HCT116 (cell line): ENCODE results near the gene CERT1. TPM values are rescaled to one million over a fixed set of nuclear protein-coding genes. Genes with fewer than 3 reads are reported as not detected.

ENCODE experiments used
- ATAC-seq: fragments of 200-7000 bp; cut with Tn5 transposase; 2 replicates; pipeline ENCODE4 v1.9.1; 2020; ENCODE audit warnings: mild to moderate bottlenecking, moderate library complexity
- BruUV-seq: library from RNA; stranded (reverse); fragments of 400-500 nt; replicated peaks from 2 replicates; lab custom pipeline; 2021; lab: Mats Ljungman, UMichigan
- CTCF ChIA-PET: fragments of 300-600 bp; sonication (Branson Sonifier 250); formaldehyde crosslinking; loops from one replicate; lab custom pipeline; 2021; ENCODE audit warnings: antibody characterized with exemption; lab: Charles Lee
- POLR2A ChIA-PET: fragments of 300-600, 350-600 bp; sonication (Branson Sonifier 250); formaldehyde crosslinking; loops from one replicate; lab custom pipeline; 2021; ENCODE audit warnings: antibody characterized with exemption; lab: Charles Lee
- RAD21 ChIA-PET, 2 experiments: fragments of 300-600 bp; sonication (Branson Sonifier 250); formaldehyde crosslinking; loops; one replicate each; lab custom pipeline; 2023; ENCODE audit warnings: low total read pairs in 2 of 2; ENCODE audit not compliant: uncharacterized antibody in 2 of 2, unreplicated experiment in 2 of 2, low non-redundant PET in 1 of 2; lab: Charles Lee
- DNase-seq: peaks from one replicate; pipeline ENCODE4 v3.0.0-alpha.2; 2010; ENCODE audit warnings: low read depth, low spot score
- H2AFZ ChIP-seq: fragments of 200-600 bp; shearing (Covaris generic), sonication (generic); 2 replicates; pipeline ENCODE4 v1.6.1; 2017; ENCODE audit warnings: low read depth, mixed run types, mixed read lengths, antibody characterized with exemption, low read length; ENCODE audit not compliant: poor library complexity, severe bottlenecking
- H3K27ac ChIP-seq: 2 replicates; pipeline ENCODE4 v1.5.1; 2012; ENCODE audit warnings: low read depth, low read length
- H3K27me3 ChIP-seq: fragments of 200-600 bp; sonication (generic); 2 replicates; pipeline ENCODE4 v1.6.1; 2016; ENCODE audit warnings: mixed run types, low read length, mixed read lengths; ENCODE audit not compliant: insufficient read depth
- H3K36me3 ChIP-seq, 2 experiments: fragments of 200-500 bp in 1 of 2; fragments of 200-600 bp in 1 of 2; sonication (Bioruptor generic) in 1 of 2; sonication (generic) in 1 of 2; 2 replicates each; pipeline versions ENCODE4 v1.5.1 to v1.6.1; 2014 to 2016; ENCODE audit warnings: low read length in 2 of 2, inconsistent platforms in 1 of 2, mixed read lengths in 1 of 2, mixed run types in 1 of 2; ENCODE audit not compliant: insufficient read depth in 2 of 2, control insufficient read depth in 1 of 2
- H3K4me1 ChIP-seq, 2 experiments: fragments of 200-600 bp in 1 of 2; sonication (generic) in 1 of 2; 2 replicates each; pipeline versions ENCODE4 v1.5.1 to v1.6.1; 2012 to 2017; ENCODE audit warnings: low read length in 2 of 2, inconsistent platforms in 1 of 2, mild to moderate bottlenecking in 1 of 2, mixed read lengths in 1 of 2, mixed run types in 1 of 2, moderate library complexity in 1 of 2; ENCODE audit not compliant: insufficient read depth in 2 of 2, control insufficient read depth in 1 of 2
- H3K4me2 ChIP-seq: fragments of 200-600 bp; sonication (generic); 2 replicates; pipeline ENCODE4 v1.6.1; 2017; ENCODE audit warnings: mixed run types, low read length, mixed read lengths
- H3K4me3 ChIP-seq, 2 experiments: fragments of 200-600 bp in 1 of 2; sonication (generic) in 1 of 2; replicated peaks in 1 of 2; 2 replicates each; pipeline ENCODE4 v1.5.1; 2011 to 2016; ENCODE audit warnings: low read length in 2 of 2, control low read depth in 1 of 2, low read depth in 1 of 2, mild to moderate bottlenecking in 1 of 2, mixed read lengths in 1 of 2, mixed run types in 1 of 2
- H3K79me2 ChIP-seq: fragments of 200-600 bp; sonication (generic); 2 replicates; pipeline ENCODE4 v1.6.1; 2017; ENCODE audit warnings: mild to moderate bottlenecking, mixed run types, low read length, moderate library complexity, mixed read lengths; ENCODE audit not compliant: insufficient read depth
- H3K9ac ChIP-seq: fragments of 200-600 bp; sonication (generic); 2 replicates; pipeline ENCODE4 v1.6.1; 2016; ENCODE audit warnings: low read length, mixed read lengths
- H3K9me2 ChIP-seq: fragments of 200-600 bp; sonication (generic), shearing (Covaris generic); 2 replicates; pipeline ENCODE4 v1.6.1; 2017; ENCODE audit warnings: mixed run types, mild to moderate bottlenecking, moderate library complexity; ENCODE audit not compliant: insufficient read depth
- H3K9me3 ChIP-seq, 2 experiments: fragments of 200-500 bp in 1 of 2; fragments of 200-600 bp in 1 of 2; sonication (Bioruptor generic) in 1 of 2; sonication (generic) in 1 of 2; 2 replicates each; pipeline ENCODE4 v1.6.1; 2014 to 2017; ENCODE audit warnings: low read length in 2 of 2, mixed read lengths in 2 of 2, inconsistent platforms in 1 of 2, low read depth in 1 of 2, mild to moderate bottlenecking in 1 of 2, mixed run types in 1 of 2, moderate library complexity in 1 of 2; ENCODE audit not compliant: control insufficient read depth in 1 of 2, insufficient read depth in 1 of 2
- H4K20me1 ChIP-seq: fragments of 200-600 bp; sonication (generic), shearing (Covaris generic); 2 replicates; pipeline ENCODE4 v1.6.1; 2017; ENCODE audit warnings: mixed run types, mild to moderate bottlenecking, moderate library complexity; ENCODE audit not compliant: insufficient read depth
- CEBPB ChIP-seq: IDR thresholded peaks from 2 replicates; pipeline ENCODE4 v1.6.1; 2012; ENCODE audit warnings: low read depth
- FOSL1 ChIP-seq: IDR thresholded peaks from 2 replicates; pipeline ENCODE4 v1.6.1; 2012; ENCODE audit warnings: low read depth
- JUND ChIP-seq: IDR thresholded peaks from 2 replicates; pipeline ENCODE4 v1.6.1; 2012
- MAX ChIP-seq: IDR thresholded peaks from 2 replicates; pipeline ENCODE4 v1.6.1; 2012
- POLR2A ChIP-seq: IDR thresholded peaks from 2 replicates; pipeline ENCODE4 v1.7.0; 2011; ENCODE audit warnings: borderline replicate concordance; ENCODE audit not compliant: insufficient read depth, insufficient read length; ENCODE audit errors: extremely low read depth
- RAD21 ChIP-seq: IDR thresholded peaks from 2 replicates; pipeline ENCODE4 v1.6.1; 2012; ENCODE audit warnings: low read depth, mild to moderate bottlenecking
- REST ChIP-seq: IDR thresholded peaks from 2 replicates; pipeline ENCODE4 v1.6.1; 2012; ENCODE audit warnings: low read depth
- SIN3A ChIP-seq: IDR thresholded peaks from 2 replicates; pipeline ENCODE4 v1.6.1; 2012; ENCODE audit warnings: low read depth
- SP1 ChIP-seq: IDR thresholded peaks from 2 replicates; pipeline ENCODE4 v1.6.1; 2012; ENCODE audit warnings: low read depth
- SRF ChIP-seq: IDR thresholded peaks from 2 replicates; pipeline ENCODE4 v1.6.1; 2012; ENCODE audit warnings: low read depth
- TCF7L2 ChIP-seq: IDR thresholded peaks from 2 replicates; pipeline ENCODE4 v1.7.0; 2011; ENCODE audit warnings: borderline replicate concordance, inconsistent platforms; ENCODE audit not compliant: insufficient read depth, insufficient read length; ENCODE audit errors: extremely low read depth
- YY1 ChIP-seq: IDR thresholded peaks from 2 replicates; pipeline ENCODE4 v1.6.1; 2011; ENCODE audit warnings: low read length, low read depth, moderate library complexity, mild to moderate bottlenecking; ENCODE audit not compliant: insufficient replicate concordance; ENCODE audit errors: extremely low read depth
- intact Hi-C: fragments of 100-400 bp; cut with micrococcal nuclease; formaldehyde crosslinking; loops from 2 replicates; pipeline ENCODE4 v1.10.0; 2022
- total RNA-seq: library from RNA; stranded (reverse); gene quantifications from one replicate; pipeline ENCODE4 v1.2.1, GENCODE V29; 2021; ENCODE audit not compliant: unreplicated experiment
- TF ChIP-seq, protein P1 (sequence below): IDR thresholded peaks from 2 replicates; pipeline ENCODE4 v1.6.1; 2011; ENCODE audit warnings: mild to moderate bottlenecking, low read length, moderate library complexity; ENCODE audit not compliant: insufficient replicate concordance; ENCODE audit errors: extremely low read depth

Gene CERT1
- total RNA-seq, 1 experiment from 2014 or later, result 22.8 TPM

DNA sequence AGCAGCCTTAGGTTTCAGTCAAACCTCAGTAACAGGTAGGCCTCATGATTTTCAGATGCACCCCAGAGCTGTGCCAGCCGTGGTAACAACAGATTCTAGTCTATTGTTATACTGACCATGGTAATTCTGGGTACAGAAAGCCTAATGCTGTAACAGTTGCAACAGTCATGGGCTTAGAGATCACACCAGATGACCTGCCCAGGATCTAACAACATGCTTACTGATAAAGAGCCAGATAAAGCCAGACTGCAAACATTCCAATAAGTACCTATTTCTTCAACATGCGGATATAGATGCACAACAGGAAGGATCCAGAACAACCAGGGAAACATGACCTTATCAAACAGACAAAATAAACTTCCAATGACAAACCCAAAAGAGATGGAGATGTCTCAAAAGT lies 42.8 kb downstream of the CERT1 start:
- POLR2A ChIA-PET, result no interaction called here
- no peak overlapping the region for H2AFZ ChIP-seq
- no peak overlapping the region for H3K4me3 ChIP-seq
- ATAC-seq (no peak), DNase-seq (no peak)
- no peaks in the 10 kb centered on the region for H3K36me3 ChIP-seq
- H3K9me3 ChIP-seq, result peaks cover 4 to 5% of the 10 kb centered on the region in 2 experiments; a peak in 1 of 4 replicates
- no peaks in the 10 kb centered on the region for H4K20me1 ChIP-seq
- intact Hi-C loops, result no loop called here
- CTCF ChIA-PET, result no interaction called here
- no peaks in the 10 kb centered on the region for H3K27me3 ChIP-seq
- RAD21 ChIA-PET, result no interaction called here
- BruUV-seq, result no TSS peak
- no peaks in the 10 kb centered on the region for H3K9me2 ChIP-seq
- H3K27ac ChIP-seq, result no peak overlapping the region
- H3K79me2 ChIP-seq, result peaks cover 15% of the 10 kb centered on the region
- H3K4me1 ChIP-seq, result no peaks in the 10 kb centered on the region
- H3K9ac ChIP-seq, result no peak overlapping the region
- H3K4me2 ChIP-seq, result no peak overlapping the region
- no peak for TF ChIP-seq REST
- no peak for TF ChIP-seq CEBPB

GRCh38 chr5:75466006-75466716 lies 45.3 kb downstream of the CERT1 start:
- H3K27me3 ChIP-seq, result no peaks in the 10 kb centered on the region
- BruUV-seq, result no TSS peak
- intact Hi-C loops, result no loop called here
- TF ChIP-seq SIN3A (no peak), SRF (no peak), FOSL1 (no peak), TCF7L2 (no peak), POLR2A (no peak), SP1 (no peak), JUND (no peak), YY1 (no peak), MAX (no peak), RAD21 (no peak)
- TF ChIP-seq, protein P1, sequence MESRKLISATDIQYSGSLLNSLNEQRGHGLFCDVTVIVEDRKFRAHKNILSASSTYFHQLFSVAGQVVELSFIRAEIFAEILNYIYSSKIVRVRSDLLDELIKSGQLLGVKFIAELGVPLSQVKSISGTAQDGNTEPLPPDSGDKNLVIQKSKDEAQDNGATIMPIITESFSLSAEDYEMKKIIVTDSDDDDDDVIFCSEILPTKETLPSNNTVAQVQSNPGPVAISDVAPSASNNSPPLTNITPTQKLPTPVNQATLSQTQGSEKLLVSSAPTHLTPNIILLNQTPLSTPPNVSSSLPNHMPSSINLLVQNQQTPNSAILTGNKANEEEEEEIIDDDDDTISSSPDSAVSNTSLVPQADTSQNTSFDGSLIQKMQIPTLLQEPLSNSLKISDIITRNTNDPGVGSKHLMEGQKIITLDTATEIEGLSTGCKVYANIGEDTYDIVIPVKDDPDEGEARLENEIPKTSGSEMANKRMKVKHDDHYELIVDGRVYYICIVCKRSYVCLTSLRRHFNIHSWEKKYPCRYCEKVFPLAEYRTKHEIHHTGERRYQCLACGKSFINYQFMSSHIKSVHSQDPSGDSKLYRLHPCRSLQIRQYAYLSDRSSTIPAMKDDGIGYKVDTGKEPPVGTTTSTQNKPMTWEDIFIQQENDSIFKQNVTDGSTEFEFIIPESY, result no peak

More at GRCh38 chr5:75466006-75466716, 45.3 kb downstream of the CERT1 start:
- no peak overlapping the region for H3K9ac ChIP-seq
- H2AFZ ChIP-seq, result no peak overlapping the region
- ChIA-PET CTCF (no interaction called here), POLR2A (no interaction called here), RAD21 (no interaction called here)
- ATAC-seq (no peak), DNase-seq (no peak)
- H3K4me3 ChIP-seq, result no peak overlapping the region
- no peaks in the 10 kb centered on the region for H4K20me1 ChIP-seq
- H3K79me2 ChIP-seq, result peaks cover 15% of the 10 kb centered on the region
- H3K4me2 ChIP-seq, result no peak overlapping the region
- H3K27ac ChIP-seq, result no peak overlapping the region
- no peaks in the 10 kb centered on the region for H3K36me3 ChIP-seq
- no peaks in the 10 kb centered on the region for H3K4me1 ChIP-seq
- H3K9me2 ChIP-seq, result no peaks in the 10 kb centered on the region
- peaks cover 4 to 5% of the 10 kb centered on the region in 2 experiments; a peak in 1 of 4 replicates for H3K9me3 ChIP-seq
